Renal pelvis (tissue), 4 donors: Measurements from ENCODE around the gene PHACTR4. TPM values are rescaled to one million over a fixed set of nuclear protein-coding genes. Genes with fewer than 3 reads are reported as not detected.
"Not testable (repeated sequence)": the region's sequence is repeated elsewhere in the genome, so short reads cannot be mapped to it uniquely, and the experiment has no call there.

Experiments used
- DNase-seq: peaks from one replicate; pipeline ENCODE4 v3.0.0-alpha.2; 2013
- polyA plus RNA-seq, 3 donors: library from polyadenylated mRNA; unstranded; fragments of 120-200 nt; gene quantifications; one replicate each; pipeline ENCODE4 v1.2.1, GENCODE V29; 2013; ENCODE audit not compliant: insufficient read length in 3 of 3

Gene PHACTR4
- polyA plus RNA-seq, 3 donors, result 75.0 to 102 (median 77.8) TPM

DNA sequence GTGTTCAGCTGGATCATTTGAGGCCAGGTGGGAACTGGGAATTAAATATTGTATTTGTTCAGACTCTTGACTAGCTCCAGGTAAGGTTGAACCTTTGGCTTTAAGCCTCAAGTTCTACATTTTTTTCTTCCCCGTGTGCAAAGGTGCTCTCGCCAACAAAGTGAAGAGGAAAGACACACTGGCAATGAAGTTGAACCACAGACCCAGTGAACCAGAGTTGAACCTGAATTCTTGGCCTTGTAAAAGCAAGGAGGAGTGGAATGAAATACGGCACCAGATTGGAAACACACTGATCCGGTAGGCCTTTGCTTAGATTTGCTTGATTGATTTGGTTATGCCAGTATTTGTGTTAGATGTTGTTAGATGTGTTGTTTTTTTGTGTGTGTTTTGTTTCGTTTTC is 110.8 kb downstream of the PHACTR4 start:
- DNase-seq, result peak; percentile 69

DNA sequence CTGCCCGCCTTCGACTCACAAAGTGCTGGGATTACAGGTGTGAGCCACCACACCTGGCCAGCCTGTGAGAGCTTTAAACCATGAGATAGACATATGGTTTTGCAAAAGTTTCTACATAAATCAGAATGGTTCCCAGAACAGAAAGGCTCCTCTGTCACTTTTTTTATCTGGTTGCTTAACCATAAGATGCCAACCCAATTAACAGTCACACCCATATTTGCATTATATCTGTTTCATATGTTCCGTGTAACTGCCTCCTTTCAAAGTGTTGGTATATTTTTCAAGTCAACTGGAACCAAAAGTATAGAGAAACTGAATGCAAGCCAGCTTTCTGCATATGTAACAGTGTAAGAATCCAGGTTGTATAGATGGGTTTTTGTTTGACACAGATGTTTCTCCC is 112.6 kb downstream of the PHACTR4 start:
- DNase-seq, result no peak

DNA sequence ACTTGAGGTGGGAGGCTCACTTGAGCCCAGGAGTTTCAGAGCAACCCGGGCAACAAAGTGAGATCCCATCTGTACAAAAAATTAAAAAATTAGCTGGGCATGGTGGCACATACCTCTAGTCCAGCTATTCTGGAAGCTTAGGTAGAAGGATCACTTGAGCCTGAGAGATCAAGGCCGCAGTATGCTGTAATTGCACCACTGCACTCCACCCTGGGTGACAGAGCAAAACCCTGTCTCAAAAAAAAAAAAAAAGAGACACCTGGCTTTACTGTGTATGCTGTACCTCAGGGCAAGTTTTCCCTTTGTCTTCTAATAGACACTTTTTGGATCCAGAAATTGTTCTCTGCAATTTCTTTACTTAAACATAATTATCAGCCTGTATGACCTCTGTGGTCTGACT is 113.2 kb downstream of the PHACTR4 start:
- DNase-seq, result no peak

DNA sequence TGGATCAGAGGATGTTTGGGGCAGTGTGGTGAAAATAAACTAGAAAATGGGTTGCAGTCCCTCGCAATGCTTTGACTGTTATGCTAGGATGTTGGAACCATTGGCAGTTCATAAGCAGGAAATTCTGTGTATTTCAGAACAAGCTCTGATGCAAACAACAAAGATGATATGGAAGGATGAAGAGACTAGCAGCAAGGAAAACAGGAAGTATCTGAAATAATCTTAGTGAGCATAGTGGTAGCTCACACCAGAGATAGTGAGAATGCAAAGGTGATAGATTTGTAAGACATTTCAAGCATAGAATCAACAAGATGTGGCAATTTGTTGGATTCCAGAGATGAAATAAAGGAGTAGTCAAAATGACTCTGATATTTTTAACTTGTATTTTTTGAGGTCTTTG is 125.2 kb downstream of the PHACTR4 start:
- DNase-seq, result no peak

DNA sequence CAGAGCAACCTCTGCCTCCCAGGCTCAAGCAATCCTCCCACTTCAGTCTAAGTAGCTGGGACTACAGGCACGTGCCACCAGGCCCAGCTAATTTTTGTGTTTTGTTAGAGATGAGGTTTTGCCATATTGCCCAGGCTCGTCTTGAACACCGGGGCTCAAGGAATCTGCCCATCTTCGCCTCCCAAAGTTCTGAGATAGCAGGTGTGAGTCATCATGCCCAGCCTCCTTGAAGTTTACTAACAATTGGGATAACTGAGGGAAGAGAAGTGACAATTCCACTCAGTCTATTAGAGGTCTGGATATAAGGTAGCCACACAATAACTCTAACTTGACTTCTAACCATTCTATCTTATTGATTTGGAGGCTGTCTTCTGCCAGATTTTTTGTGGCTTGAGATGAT is 130.0 kb downstream of the PHACTR4 start:
- no peak for DNase-seq

DNA sequence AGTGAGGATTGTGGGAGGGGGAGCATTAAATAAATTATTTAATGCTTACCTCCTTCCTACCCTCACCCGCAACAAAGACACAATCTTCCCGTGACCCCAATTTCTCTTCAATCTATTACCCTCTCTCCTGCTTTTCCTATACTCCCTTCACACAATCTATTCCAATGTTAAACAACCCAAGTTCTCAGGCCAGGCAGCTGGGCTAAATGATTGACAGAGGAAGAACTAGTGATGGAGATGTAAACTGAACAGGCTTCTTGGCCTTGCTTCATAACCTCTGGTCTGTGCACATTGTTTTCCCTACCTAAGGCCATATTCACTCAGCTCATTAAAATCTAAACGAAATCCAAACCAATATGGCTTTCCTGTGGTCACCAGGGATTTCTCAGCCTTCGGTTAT is 132.4 kb downstream of the PHACTR4 start:
- DNase-seq, result no peak

DNA sequence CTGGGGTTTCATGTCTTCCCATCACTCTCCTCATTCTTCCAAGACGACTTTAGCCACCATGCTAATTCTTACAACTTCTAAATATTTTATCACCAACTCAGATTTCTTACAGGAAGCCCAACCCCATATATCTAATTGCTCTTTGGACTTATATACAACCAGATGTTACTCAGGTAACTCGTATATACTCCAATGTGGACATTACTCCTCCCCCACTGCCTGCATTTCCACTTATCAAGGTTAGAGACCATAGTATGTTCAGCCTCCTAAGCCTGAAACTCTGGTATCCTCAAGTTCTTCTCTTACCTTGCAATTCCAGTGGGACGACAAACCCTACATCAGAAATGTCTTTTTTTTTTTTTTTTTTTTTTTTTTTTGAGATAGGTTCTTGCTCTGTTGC is 133.6 kb downstream of the PHACTR4 start:
- no peak for DNase-seq

DNA sequence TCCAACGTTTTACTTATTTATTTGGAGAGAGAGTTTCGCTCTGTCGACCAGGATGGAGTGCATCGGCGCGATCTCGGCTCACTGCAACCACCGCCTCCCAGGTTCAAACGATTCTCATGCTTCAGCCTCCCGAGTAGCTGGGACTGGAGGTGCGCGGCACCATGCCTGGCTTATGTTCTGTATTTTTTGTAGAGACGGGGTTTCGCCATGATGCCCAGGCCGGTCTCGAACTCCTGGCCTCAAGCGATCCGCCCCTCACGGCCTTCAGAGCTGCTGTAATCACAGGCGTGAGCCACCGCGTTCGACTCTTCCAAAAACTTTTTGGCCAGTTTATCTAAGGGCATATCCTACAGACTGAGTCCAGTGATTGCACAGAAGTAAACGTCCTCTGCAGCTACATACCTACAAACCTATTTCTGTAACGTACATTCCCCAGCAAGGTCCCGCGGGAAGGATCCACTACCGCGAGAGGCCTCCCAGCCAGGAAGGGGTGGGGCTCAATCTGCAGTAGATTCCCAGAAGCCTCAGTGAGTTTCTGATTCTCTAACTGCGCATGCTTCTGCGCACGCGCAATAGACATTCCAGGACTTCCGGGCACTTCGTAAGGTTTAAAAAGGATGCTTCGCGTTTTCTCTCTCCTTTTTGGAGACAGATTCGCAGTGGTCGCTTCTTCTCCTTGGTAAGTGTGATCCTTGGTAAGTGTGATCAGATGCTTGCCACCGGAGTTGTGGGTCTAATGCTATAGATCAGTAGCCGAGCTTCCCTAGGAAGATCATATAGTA is 136.1 kb downstream of the PHACTR4 start, which contains the start of gene RCC1:
Gene RCC1, plus strand, starts transcription at position 638 of the 782 bp plus-strand sequence. CDS start 23,824 bp downstream, outside the sequence.
- peak; percentile 99 for DNase-seq

DNA sequence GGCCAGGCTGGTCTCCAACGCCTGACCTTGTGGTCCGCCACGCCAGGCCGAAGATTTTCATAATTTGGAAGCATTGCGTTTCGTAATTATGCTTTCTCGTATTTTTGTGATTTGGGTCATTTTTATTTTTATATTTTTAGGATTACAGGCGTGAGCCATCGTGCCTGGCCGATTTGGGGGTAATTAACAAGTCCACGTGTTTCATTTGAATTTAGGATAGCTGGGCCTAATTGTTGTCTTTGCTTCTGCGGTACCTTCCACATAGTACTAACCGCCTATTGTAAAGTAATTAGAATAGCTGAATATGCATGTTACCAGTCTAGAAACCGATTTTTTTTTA is 137.3 kb downstream of the PHACTR4 start:
- no peak for DNase-seq

DNA sequence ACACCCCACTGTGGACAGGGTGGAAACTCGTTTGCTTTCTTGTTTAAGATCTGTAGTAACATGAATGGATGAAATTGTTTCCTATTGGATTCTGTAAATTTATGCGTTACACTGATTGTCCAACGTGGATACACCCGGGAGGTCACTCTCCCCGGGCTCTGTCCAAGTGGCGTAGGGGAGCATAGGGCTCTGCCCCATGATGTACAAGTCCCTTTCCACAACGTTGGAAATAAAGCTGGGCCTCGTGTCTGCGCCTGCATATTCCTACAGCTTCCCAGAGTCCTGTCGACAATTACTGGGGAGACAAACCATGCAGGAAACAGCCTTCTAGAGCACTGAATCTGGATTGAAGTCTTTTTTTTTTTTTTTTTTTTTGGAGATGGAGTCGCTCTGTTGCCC is 137.7 kb downstream of the PHACTR4 start:
- no peak for DNase-seq

DNA sequence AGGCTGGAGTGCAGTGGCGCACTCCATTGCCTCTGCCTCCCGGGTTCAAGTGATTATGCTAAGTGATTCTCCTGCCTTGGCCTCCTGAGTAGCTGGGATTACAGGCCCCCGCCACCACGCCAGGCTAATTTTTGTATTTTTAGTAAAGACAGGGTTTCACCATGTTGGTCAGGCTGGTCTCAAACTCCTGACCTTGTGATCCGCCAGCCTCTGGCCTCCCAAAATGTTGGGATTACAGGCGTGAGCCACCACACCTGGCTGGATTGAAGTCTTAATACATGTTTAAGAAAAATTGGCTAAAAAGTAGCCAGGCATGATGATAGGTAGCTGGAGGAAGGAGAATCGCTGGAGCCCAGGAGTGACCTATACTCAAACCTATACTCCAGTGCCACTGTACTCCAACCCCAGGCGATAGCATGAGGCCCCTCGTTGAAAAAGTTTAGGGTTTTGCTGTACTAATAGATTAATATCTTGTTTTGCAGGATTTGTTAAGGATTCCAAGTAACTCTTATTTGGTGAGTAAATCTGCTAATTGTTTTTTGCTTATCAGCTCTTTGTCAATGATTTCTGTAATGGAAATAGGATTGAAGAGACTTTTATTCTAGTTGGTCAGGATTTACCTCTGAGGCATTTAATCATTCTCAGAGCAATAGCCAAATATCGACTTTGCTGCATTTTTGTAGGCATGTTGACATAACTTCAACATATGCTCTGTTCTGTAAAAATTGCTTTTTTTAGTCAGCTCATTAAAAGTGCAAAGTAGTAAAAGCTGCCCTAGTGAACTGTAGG is 138.3 kb downstream of the PHACTR4 start:
- DNase-seq, result no peak

DNA sequence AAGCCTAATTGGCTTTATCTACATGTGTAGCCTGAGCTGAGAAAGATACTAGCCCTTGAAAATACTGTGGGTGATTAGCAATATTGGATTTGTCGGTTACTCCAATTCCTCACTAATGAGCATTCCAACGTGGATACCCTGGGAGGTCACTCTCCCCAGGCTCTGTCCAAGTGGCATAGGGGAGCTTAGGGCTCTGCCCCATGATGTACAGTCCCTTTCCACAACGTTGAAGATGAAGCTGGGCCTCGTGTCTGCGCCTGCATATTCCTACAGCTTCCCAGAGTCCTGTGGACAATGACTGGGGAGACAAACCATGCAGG is 138.9 kb downstream of the PHACTR4 start:
- no peak for DNase-seq

DNA sequence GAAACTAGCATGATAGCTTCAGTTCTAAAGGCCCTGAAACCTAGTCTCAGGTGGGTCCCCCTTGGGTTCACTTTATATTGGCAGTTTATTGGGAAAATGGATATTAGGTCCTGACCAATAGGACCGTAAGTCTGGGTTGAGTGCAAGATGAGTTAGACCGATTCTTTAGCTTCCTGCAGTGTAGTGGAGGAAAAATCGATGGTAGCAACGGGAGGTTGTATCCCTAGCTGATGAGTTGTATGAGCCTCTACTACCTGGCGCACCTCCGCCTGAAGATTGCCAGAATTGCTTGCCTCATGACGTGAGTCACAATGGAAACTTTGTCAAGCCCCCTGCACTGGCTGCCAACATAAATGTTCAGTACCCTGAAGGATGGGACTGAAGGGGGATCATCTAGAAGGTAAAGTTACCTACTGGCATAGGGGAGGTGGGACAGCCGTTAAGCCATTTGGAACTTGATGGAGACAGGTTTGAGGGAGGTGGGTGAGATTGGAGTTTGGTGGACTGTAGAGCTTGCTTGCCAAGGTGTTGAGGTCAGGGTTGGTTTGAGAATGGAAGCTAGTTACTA is 140.2 kb downstream of the PHACTR4 start:
- no peak for DNase-seq

DNA sequence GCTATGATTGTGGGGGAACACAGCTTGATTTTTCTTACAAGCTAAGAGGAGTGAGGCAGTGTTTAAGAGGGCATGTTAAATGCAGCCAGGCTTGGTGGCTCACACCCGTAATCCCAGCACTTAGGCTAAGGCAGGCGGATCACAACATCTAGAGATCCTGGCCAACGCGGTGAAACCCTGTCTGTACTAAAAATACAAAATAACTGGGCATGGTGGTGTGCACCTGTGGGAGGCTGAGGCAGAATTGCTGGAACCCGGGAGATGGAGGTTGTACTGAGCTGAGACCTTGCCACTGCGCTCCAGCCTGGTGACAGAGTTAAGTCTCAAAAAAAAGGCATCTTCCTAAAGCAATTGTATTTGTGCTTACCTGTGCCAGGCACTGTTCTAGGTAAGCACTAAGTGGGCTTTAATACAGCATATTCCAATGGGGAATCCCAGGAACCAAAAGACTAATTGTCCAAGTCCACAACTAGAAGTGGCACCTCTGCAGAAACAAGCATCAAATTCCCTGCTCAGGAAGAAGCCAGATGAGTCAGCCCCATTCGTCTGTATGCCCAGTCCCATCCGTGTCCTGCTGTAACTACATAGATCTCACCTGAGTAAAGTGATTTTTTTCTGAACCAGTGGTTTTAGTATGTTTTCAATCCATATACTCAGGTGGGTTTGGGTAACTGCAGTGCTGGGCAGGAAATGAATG is 140.9 kb downstream of the PHACTR4 start:
- no peak for DNase-seq

DNA sequence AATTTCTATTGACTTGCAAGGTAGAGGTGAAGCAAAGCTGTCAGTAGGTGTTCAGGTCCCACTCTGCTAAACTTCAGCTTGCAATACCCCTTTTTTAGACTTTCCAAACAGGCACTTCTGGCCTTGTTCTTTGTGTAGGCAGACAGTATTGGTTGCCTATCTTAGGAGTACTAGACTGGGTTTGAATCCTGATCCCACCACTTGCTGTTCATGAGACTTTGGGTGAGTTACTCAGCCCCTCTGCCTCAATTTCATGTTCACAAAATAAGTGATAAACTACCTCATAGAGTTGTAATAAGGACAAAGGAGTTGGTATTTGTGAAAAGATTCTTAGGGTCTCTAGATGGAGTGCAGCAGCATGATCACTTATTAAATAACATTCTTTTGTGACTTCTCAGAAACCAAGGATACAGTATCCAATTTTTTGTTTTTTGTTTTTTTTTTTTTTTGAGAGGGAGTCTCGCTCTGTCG is 141.5 kb downstream of the PHACTR4 start:
- DNase-seq, result no peak

DNA sequence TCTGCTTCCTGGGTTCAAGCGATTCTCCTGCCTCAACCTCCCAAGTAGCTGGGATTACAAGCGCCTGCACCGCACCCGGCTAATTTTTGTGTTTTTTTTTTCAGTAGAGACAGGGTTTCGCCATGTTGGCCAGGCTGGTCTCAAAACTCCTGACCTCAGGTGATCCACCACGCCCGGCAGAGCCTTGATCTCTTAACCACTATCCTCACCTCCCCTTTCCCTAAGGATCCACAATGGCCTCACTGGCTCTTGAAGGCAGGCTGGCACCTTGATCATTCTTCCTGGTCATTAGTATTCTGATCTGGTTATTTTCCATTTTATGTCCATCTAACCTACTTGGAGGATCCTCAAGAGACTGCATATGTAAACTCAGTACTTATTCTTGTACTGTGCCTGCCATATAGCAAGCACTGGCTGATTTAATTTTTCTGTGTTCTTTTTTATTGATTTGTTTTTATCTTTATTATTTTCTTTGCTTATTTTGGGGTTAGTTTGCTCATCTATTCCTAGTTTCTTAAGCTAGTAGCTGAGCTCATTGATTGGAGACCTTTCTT is 142.6 kb downstream of the PHACTR4 start:
- no peak for DNase-seq

DNA sequence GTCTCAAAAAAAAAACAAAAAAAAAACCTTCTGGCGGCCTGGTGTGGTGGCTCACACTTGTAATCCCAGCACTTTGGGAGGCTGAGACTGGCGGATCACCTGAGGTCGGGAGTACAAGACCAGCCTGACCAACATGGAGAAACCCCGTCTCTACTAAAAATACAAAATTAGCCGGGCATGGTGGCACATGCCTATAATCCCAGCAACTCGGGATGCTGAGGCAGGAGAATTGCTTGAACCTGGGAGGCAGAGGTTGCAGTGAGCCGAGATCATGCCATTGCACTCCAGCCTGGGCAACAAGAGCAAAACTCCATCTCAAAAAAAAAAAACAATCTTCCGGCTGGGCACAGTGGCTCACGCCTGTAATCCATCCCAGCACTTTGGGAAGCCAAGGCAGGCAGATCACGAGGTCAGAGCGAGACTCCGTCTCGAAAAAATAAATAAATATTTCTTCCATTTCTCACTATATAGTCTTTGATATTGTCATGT is 144.9 kb downstream of the PHACTR4 start:
- DNase-seq, result not testable (repeated sequence)

DNA sequence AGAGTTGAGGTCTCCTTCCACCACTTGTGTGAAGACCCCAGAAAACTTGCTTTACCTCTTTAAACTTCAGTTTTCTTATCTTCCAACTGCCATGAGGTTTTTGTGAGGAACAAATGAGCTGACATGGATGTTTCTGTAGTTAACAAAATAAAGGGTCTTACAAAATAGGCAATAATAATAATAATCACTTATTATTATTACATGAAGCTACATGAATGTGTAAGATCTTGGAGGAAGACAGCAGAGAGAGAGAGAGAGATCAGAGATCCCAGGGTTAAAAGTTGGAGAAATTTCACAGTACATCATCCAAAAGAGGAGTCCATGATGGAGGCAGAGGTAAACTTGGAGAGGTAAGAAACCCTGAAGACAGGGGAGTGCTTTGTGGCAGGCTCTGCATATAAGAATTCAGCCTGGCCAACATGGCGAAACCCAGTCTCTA is 147.0 kb downstream of the PHACTR4 start:
- no peak for DNase-seq

DNA sequence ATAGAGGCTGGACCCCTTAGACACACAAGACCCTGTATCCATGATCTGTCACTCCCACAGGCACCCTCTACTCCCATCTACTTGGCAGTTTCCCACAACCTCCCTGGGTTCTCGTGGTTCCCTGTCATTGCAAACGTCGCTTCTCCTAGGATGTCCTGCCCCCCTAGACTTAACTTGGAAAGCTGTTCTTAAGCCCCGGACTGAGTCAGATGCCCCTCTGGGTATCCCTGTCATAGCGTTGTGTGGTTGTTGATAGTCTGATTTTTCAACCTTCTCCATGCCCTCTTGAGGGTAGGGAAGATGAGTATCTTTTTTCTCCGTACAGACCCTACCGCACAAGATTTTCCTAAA is 148.1 kb downstream of the PHACTR4 start:
- DNase-seq, result no peak

DNA sequence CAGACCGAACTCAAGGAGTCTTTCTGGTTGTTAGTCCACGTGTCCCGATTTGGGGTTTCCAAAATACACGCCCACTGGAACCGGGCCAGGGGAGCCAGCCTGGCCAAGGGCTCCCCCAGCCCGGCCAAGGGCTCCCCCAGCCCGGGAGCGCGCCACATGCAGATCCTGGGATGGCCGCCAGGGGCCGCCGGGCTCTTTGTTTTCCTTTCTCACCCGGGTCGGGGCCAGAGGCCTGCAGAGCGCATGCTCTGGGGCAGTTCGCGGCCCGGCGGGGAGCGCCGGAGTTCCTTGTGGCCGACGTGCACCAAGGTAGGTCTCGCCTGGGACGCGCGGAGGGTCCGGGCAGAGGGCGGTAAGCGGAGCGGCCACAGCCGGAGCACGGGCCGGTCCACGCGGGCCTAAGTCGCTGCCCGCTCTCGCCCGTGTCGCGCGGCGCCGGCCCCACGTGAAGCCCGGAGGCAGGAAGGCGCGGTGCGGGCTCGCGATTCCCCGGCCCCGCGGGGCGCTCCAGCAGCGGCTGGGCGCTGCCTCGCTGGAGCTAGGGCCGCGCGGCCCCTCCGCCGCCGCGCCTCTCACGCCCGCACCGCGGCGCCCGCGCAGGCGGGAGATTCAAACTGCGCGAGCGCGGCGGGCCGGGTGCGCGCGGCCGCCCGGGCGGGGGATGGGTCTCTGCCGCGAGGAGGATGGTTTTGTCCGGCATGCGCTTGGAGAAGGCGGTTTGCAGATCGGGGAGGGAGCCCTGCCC is 148.6 kb downstream of the PHACTR4 start:
- peak; percentile 91 for DNase-seq

DNA sequence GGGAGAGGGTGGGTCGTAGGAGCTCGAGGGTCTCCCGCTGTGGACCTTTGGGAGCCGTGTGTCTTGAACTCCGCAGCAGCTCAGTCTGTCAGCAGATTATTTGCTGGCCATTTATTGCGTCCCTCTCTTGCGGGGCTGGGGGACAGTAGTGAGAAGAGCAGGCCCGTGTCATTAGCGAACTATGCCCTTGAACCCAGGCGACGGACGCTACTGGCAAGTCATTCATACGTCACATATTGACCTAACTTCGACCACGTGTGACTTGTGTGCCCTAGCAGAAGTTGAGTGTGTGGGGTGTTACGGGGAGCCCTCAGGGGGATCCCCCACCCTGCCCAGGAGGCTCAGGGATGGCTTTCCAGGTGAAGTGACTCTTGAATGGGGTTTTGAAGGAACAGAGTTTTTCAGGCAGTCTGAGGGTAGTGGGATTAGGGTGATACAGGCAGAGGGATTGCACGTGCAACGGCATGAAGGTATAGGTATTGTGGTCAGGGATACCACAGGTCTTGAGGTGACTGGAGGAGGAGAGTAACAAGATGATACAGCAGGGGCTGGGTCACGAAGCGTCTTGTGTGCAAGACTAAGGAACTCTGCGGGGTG is 149.3 kb downstream of the PHACTR4 start:
- no peak for DNase-seq
